H1 (cell line): ENCODE results near the gene MARK4. TPM values are rescaled to one million over a fixed set of nuclear protein-coding genes. Genes with fewer than 3 reads are reported as not detected.

Experiments used
- CTCF ChIA-PET: fragments of 300-600 bp; sonication (Branson Sonifier 250); formaldehyde crosslinking; loops from one replicate; lab custom pipeline; 2021; ENCODE audit not compliant: partially characterized antibody; lab: Charles Lee
- POLR2A ChIA-PET: fragments of 300-600 bp; sonication (Branson Sonifier 250); formaldehyde crosslinking; loops from one replicate; lab custom pipeline; 2021; ENCODE audit warnings: inconsistent platforms; ENCODE audit not compliant: partially characterized antibody; lab: Charles Lee
- DNase-seq, 2 experiments: peaks; one replicate each; pipeline versions ENCODE4 v3.0.0 to v3.0.0-alpha.2; 2010 to 2022; ENCODE audit warnings: low spot score in 2 of 2, low read depth in 1 of 2, mixed read lengths in 1 of 2
- FAIRE-seq: peaks from 2 replicates; lab custom pipeline; 2011; peaks lifted over from hg19 to GRCh38; lab: Jason Lieb, UNC
- H2AFZ ChIP-seq: 2 replicates; pipeline ENCODE4 v1.8.1; 2012; ENCODE audit warnings: low read length, inconsistent platforms
- H2AK5ac ChIP-seq: 2 replicates; pipeline ENCODE4 v1.6.1; 2013; ENCODE audit warnings: low read depth, low read length
- H2BK120ac ChIP-seq: replicated peaks from 2 replicates; pipeline ENCODE3; 2013; ENCODE audit warnings: low read depth, low read length, inconsistent platforms
- H2BK12ac ChIP-seq: 2 replicates; pipeline ENCODE4 v1.6.1; 2013; ENCODE audit warnings: low read depth, low read length
- H2BK15ac ChIP-seq: 2 replicates; pipeline ENCODE4 v1.6.1; 2013; ENCODE audit warnings: low read length
- H2BK20ac ChIP-seq: 2 replicates; pipeline ENCODE4 v1.6.1; 2013; ENCODE audit warnings: low read length
- H2BK5ac ChIP-seq: 2 replicates; pipeline ENCODE4 v1.6.1; 2013; ENCODE audit warnings: low read depth, low read length
- H3K14ac ChIP-seq: 2 replicates; pipeline ENCODE4 v1.6.1; 2013; ENCODE audit warnings: inconsistent platforms; ENCODE audit not compliant: insufficient read length
- H3K18ac ChIP-seq: 2 replicates; pipeline ENCODE4 v1.6.1; 2013; ENCODE audit warnings: low read length; ENCODE audit errors: extremely low read depth
- H3K23ac ChIP-seq: 2 replicates; pipeline ENCODE4 v1.6.1; 2013; ENCODE audit warnings: inconsistent platforms; ENCODE audit not compliant: insufficient read length
- H3K23me2 ChIP-seq: 2 replicates; pipeline ENCODE4 v1.6.1; 2013; ENCODE audit warnings: low read depth, low read length
- H3K27ac ChIP-seq: 2 replicates; pipeline ENCODE4 v1.6.1; 2011; ENCODE audit warnings: low read depth, low read length, inconsistent platforms
- H3K27me3 ChIP-seq, 4 experiments: replicated peaks in 1 of 4; 1 replicate in 1 of 4; 2 replicates in 3 of 4; pipeline versions ENCODE4 v1.6.1 to v1.8.1; 2011 to 2013; ENCODE audit warnings: low read length in 3 of 4, mild to moderate bottlenecking in 3 of 4, inconsistent platforms in 2 of 4, mixed read lengths in 2 of 4, moderate library complexity in 1 of 4; ENCODE audit not compliant: control insufficient read depth in 3 of 4, insufficient read depth in 3 of 4; ENCODE audit errors: extremely low read depth in 1 of 4
- H3K36me3 ChIP-seq, 4 experiments: 2 replicates each; pipeline versions ENCODE4 v1.6.1 to v1.8.1; 2011 to 2013; ENCODE audit warnings: mild to moderate bottlenecking in 4 of 4, low read length in 3 of 4, moderate library complexity in 2 of 4, control low read depth in 1 of 4, inconsistent platforms in 1 of 4; ENCODE audit not compliant: insufficient read depth in 4 of 4, control insufficient read depth in 2 of 4
- H3K4ac ChIP-seq: replicated peaks from 2 replicates; pipeline ENCODE3; 2013; ENCODE audit warnings: low read length, low read depth, mixed read lengths, inconsistent platforms; ENCODE audit not compliant: insufficient read length
- H3K4me1 ChIP-seq, 4 experiments: replicated peaks in 1 of 4; 1 replicate in 1 of 4; 2 replicates in 3 of 4; pipeline versions ENCODE4 v1.6.1 to v1.8.1; 2011 to 2013; ENCODE audit warnings: low read length in 3 of 4, inconsistent platforms in 2 of 4, mixed read lengths in 1 of 4; ENCODE audit not compliant: insufficient read depth in 4 of 4, control insufficient read depth in 3 of 4
- H3K4me2 ChIP-seq, 2 experiments: 2 replicates each; pipeline versions ENCODE4 v1.6.1 to v1.8.1; 2011 to 2013; ENCODE audit warnings: low read depth in 2 of 2, low read length in 2 of 2, control low read depth in 1 of 2, inconsistent platforms in 1 of 2, mild to moderate bottlenecking in 1 of 2; ENCODE audit not compliant: insufficient read depth in 1 of 2
- H3K4me3 ChIP-seq, 4 experiments: fragments of 200-600, 300-600 bp in 1 of 4; sonication (generic), shearing (Covaris generic), sonication (Bioruptor Twin) in 1 of 4; 2 replicates each; pipeline versions ENCODE4 v1.5.1 to v1.8.1; 2011 to 2016; ENCODE audit warnings: low read length in 4 of 4, low read depth in 3 of 4, control low read depth in 2 of 4, inconsistent platforms in 2 of 4, mild to moderate bottlenecking in 2 of 4, mixed read lengths in 1 of 4, moderate library complexity in 1 of 4; ENCODE audit not compliant: insufficient read depth in 2 of 4; ENCODE audit errors: extremely low read depth in 1 of 4
- H3K56ac ChIP-seq: replicated peaks from 2 replicates; pipeline ENCODE3; 2013; ENCODE audit warnings: low read depth, mild to moderate bottlenecking, mixed read lengths, low read length, inconsistent platforms; ENCODE audit not compliant: insufficient read length
- H3K79me1 ChIP-seq: 2 replicates; pipeline ENCODE4 v1.6.1; 2013; ENCODE audit warnings: low read depth, low read length, control low read depth
- H3K79me2 ChIP-seq, 2 experiments: 2 replicates each; pipeline versions ENCODE4 v1.6.1 to v1.8.1; 2012 to 2013; ENCODE audit warnings: low read length in 2 of 2, mild to moderate bottlenecking in 2 of 2, inconsistent platforms in 1 of 2; ENCODE audit not compliant: insufficient read depth in 2 of 2, control insufficient read depth in 1 of 2
- H3K9ac ChIP-seq, 4 experiments: replicated peaks in 1 of 4; 1 replicate in 1 of 4; 2 replicates in 3 of 4; pipeline versions ENCODE4 v1.6.1 to v1.8.1; 2011 to 2013; ENCODE audit warnings: low read depth in 3 of 4, low read length in 3 of 4, control low read depth in 2 of 4, mild to moderate bottlenecking in 2 of 4, moderate library complexity in 2 of 4, inconsistent platforms in 1 of 4; ENCODE audit errors: extremely low read depth in 1 of 4
- H3K9me3 ChIP-seq, 2 experiments: 2 replicates each; pipeline versions ENCODE4 v1.6.1 to v1.8.1; 2012 to 2013; ENCODE audit warnings: mild to moderate bottlenecking in 2 of 2, moderate library complexity in 2 of 2, control low read depth in 1 of 2, inconsistent platforms in 1 of 2, low read depth in 1 of 2, low read length in 1 of 2, mixed read lengths in 1 of 2; ENCODE audit not compliant: insufficient read depth in 2 of 2
- H4K20me1 ChIP-seq, 2 experiments: replicated peaks in 1 of 2; 2 replicates each; pipeline versions ENCODE3 to v1.8.1; 2011 to 2013; ENCODE audit warnings: inconsistent platforms in 2 of 2, low read length in 2 of 2, mild to moderate bottlenecking in 1 of 2; ENCODE audit not compliant: insufficient read depth in 2 of 2, control insufficient read depth in 1 of 2
- H4K5ac ChIP-seq: 2 replicates; pipeline ENCODE4 v1.6.1; 2013; ENCODE audit warnings: low read length, low read depth, mixed read lengths, inconsistent platforms; ENCODE audit not compliant: insufficient read length
- H4K8ac ChIP-seq: 2 replicates; pipeline ENCODE4 v1.8.0; 2013; ENCODE audit warnings: mild to moderate bottlenecking, moderate library complexity, low read length, inconsistent platforms; ENCODE audit not compliant: insufficient read depth; ENCODE audit errors: extremely low read depth
- H4K91ac ChIP-seq: replicated peaks from 2 replicates; pipeline ENCODE3; 2013; ENCODE audit warnings: low read length, mixed read lengths, inconsistent platforms; ENCODE audit not compliant: insufficient read length
- CBX5 ChIP-seq: fragments of 300-800, 300-1000 bp; sonication (generic); IDR thresholded peaks from 2 replicates; pipeline ENCODE4 v1.7.1; 2016; ENCODE audit warnings: antibody characterized with exemption, low read length, low read depth
- CREB1 ChIP-seq: IDR thresholded peaks from 2 replicates; pipeline ENCODE4 v1.6.1; 2012; ENCODE audit warnings: inconsistent platforms
- E2F6 ChIP-seq: IDR thresholded peaks from 2 replicates; pipeline ENCODE4 v1.6.1; 2012; ENCODE audit warnings: inconsistent platforms
- JUND ChIP-seq: IDR thresholded peaks from 2 replicates; pipeline ENCODE4 v1.6.1; 2011; ENCODE audit warnings: mild to moderate bottlenecking, improper control_type of control experiment, low read length
- POLR2AphosphoS5 ChIP-seq: IDR thresholded peaks from 2 replicates; pipeline ENCODE4 v1.6.1; 2011; ENCODE audit warnings: low read depth, low read length
- POU5F1 ChIP-seq: IDR thresholded peaks from 2 replicates; pipeline ENCODE4 v1.6.1; 2011; ENCODE audit warnings: low read depth, mild to moderate bottlenecking, low read length, moderate library complexity
- RAD21 ChIP-seq, 2 experiments: IDR thresholded peaks in 1 of 2; conservative IDR thresholded peaks in 1 of 2; 2 replicates each; pipeline ENCODE4 v1.6.1; 2011; ENCODE audit warnings: low read depth in 2 of 2, low read length in 2 of 2, improper control_type of control experiment in 1 of 2, inconsistent platforms in 1 of 2, mild to moderate bottlenecking in 1 of 2, moderate library complexity in 1 of 2
- RBBP5 ChIP-seq: IDR thresholded peaks from 2 replicates; pipeline ENCODE4 v1.7.1; 2012; ENCODE audit warnings: low read depth, mild to moderate bottlenecking, inconsistent platforms, low read length, moderate library complexity, borderline replicate concordance
- RNF2 ChIP-seq: fragments of 200-900, 300-1000 bp; sonication (generic); IDR thresholded peaks from 2 replicates; pipeline ENCODE4 v1.7.1; 2016; ENCODE audit warnings: borderline replicate concordance, low read depth, mild to moderate bottlenecking, antibody characterized with exemption, low read length; ENCODE audit not compliant: poor library complexity, severe bottlenecking; ENCODE audit errors: missing control alignments
- SIRT6 ChIP-seq: IDR thresholded peaks from one replicate; pipeline ENCODE4 v1.7.1; 2012; ENCODE audit warnings: low read length, inconsistent platforms
- USF2 ChIP-seq: IDR thresholded peaks from 2 replicates; pipeline ENCODE4 v1.6.1; 2011; ENCODE audit warnings: low read length, improper control_type of control experiment
- WGBS, 2 experiments: shearing (Covaris generic) in 1 of 2; methylation state at CpG; one replicate each; pipeline versions ENCODE4 v1.1.6 to v1.1.7; 2013 to 2015; ENCODE audit warnings: low lambda C conversion rate in 2 of 2, mixed read lengths in 2 of 2, inconsistent platforms in 1 of 2, low coverage in 1 of 2, missing lambda C conversion rate in 1 of 2; ENCODE audit not compliant: insufficient replicate concordance in 2 of 2, insufficient coverage in 1 of 2, insufficient read length in 1 of 2; ENCODE audit errors: extremely low coverage in 1 of 2, missing lambda C conversion rate in 1 of 2; 5-methylcytosine and 5-hydroxymethylcytosine counted together
- polyA plus RNA-seq, 7 experiments: library from polyadenylated mRNA; depleted of rRNA in 3 of 7; stranded (reverse) in 5 of 7; unstranded in 2 of 7; fragments of >200 nt in 5 of 7; fragments of 200-250 nt in 2 of 7; gene quantifications; 1 replicate in 5 of 7; 2 replicates in 1 of 7; 4 replicates in 1 of 7; pipeline versions ENCODE4 v1.2.1 to v1.2.3, GENCODE V29; 2011 to 2013; ENCODE audit warnings: missing spikeins in 2 of 7, mixed read lengths in 2 of 7
- total RNA-seq: library from RNA; stranded (reverse); fragmentation: NEBNext Ultra II Directional; extraction: Animal tissue kit (Norgen Biotek cat#: 25700); gene quantifications from 2 replicates; pipeline ENCODE4 v1.2.1, GENCODE V29; 2021

MARK4 gene
- total and polyA plus RNA-seq, 2 of the 8 experiments (the other 6 are each of a cell fraction or from before 2014, with no cell fraction given) = 12.3 to 49.8 TPM

DNA sequence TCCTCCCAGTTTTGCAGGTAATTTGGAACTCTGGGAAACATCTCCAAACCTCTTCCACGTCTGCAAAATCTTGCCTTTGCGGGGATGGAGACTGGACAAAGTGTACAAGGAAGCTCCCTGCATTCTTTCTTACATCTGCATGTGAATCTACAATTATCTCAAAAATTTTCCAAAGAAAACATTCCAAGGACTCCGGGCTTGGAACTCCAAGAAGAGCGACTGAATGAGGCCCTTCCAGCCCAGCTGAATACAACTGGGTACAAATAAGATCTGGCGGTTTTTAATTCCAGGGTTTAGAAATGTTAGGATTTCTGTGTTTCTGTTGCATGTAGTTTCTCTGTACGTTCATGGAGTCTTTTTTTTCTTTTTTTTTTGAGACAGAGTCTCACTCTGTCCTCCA is 34.4 kb upstream of the MARK4 start:
- no peak overlapping the region for H3K4ac ChIP-seq
- H4K8ac ChIP-seq = no peak overlapping the region
- peaks cover 17% of the 10 kb centered on the region; the same call in 1 of the 2 replicates for H3K23me2 ChIP-seq
- H2BK12ac ChIP-seq = 0 out of 2 replicates have a peak overlapping the region, but pooled peaks have one; percentile 43
- H3K79me2 ChIP-seq = no peaks in the 10 kb centered on the region
- H4K20me1 ChIP-seq = no peaks in the 10 kb centered on the region
- H2AFZ ChIP-seq = no peak overlapping the region
- WGBS, 2 experiments = 59% methylated on average over 6 of the region's 6 CpGs; no CpG with 5 or more reads in 1 of the 2 experiments
- no peak overlapping the region for H4K91ac ChIP-seq
- H4K5ac ChIP-seq = no peak overlapping the region
- no peak overlapping the region for H2BK20ac ChIP-seq
- H3K4me2 ChIP-seq = peak overlapping the region; percentile 82 to 94; a peak in 3 of 4 replicates
- no peak overlapping the region for H3K56ac ChIP-seq
- no peaks in the 10 kb centered on the region; a peak in 1 of 8 replicates for H3K36me3 ChIP-seq
- FAIRE-seq (no peak), DNase-seq (no peak)
- H3K9me3 ChIP-seq = no peaks in the 10 kb centered on the region; a peak in 1 of 4 replicates
- H2BK5ac ChIP-seq = no peak overlapping the region
- H2AK5ac ChIP-seq = no peak overlapping the region
- peaks cover 14 to 44% (median 36%) of the 10 kb centered on the region in 4 experiments for H3K27me3 ChIP-seq
- no peak overlapping the region for H3K23ac ChIP-seq
- no peaks in the 10 kb centered on the region for H3K79me1 ChIP-seq
- no peak overlapping the region for H3K27ac ChIP-seq
- H3K18ac ChIP-seq = no peak overlapping the region
- H3K14ac ChIP-seq = no peak overlapping the region
- H3K4me1 ChIP-seq = peaks cover 0 to 14% (median 10%) of the 10 kb centered on the region in 4 experiments; a peak in 5 of 7 replicates
- POLR2A ChIA-PET = interaction anchor here (1.1 to 1.8 kb wide), 3 partner anchors 18 to 52 kb away, joined by 3 to 8 read pairs (median 7); no protein-coding TSS in a partner anchor
- peak overlapping the region in 1 of 4 experiments; percentile 64; a peak in 2 of 8 replicates for H3K4me3 ChIP-seq
- CTCF ChIA-PET = interaction anchor here (1.2 to 3.5 kb wide), 4 partner anchors 11 to 81 kb away, joined by 3 to 14 read pairs (median 8); no protein-coding TSS in a partner anchor
- no peak overlapping the region for H2BK120ac ChIP-seq
- no peak overlapping the region for H3K9ac ChIP-seq
- H2BK15ac ChIP-seq = no peak overlapping the region
- no peak for TF ChIP-seq POU5F1
- no peak for TF ChIP-seq RBBP5
- TF ChIP-seq CBX5 = no peak
- TF ChIP-seq JUND = no peak
- no peak for TF ChIP-seq CREB1
- TF ChIP-seq RAD21 (IDR thresholded peaks at IDR 0.05 in 1 of 2, conservative IDR thresholded peaks at IDR 0.05 in 1 of 2; ENCODE audit: low read depth in 2 of 2, low read length in 2 of 2) = no peak
- TF ChIP-seq POLR2AphosphoS5 = no peak
- no peak for TF ChIP-seq E2F6
- TF ChIP-seq USF2 = no peak
- no peak for TF ChIP-seq SIRT6
- TF ChIP-seq RNF2 = no peak
